ENCODE results near the gene RAD51B. TPM values are rescaled to one million over a fixed set of nuclear protein-coding genes. Genes with fewer than 3 reads are reported as not detected.
A peak's percentile ranks its signal among the peaks of the same experiment; 100 is the strongest.

The RAD51B gene
- total and polyA plus RNA-seq, 2 of the 13 experiments (the other 11 are each of a cell fraction or from before 2014, with no cell fraction given) = 7.0 to 9.5 TPM

GRCh38 chr14:68607081-68607866 lies 787.7 kb downstream of the RAD51B start (continued):
- peak; percentile 49; the same call in 1 of the 2 replicates for TF ChIP-seq HOMEZ (CRISPR knock-in tag; IDR thresholded peaks at IDR 0.05; ENCODE audit: low read depth)
- peak; percentile 23; the same call in 1 of the 2 replicates for TF ChIP-seq HIC2 (CRISPR knock-in tag; IDR thresholded peaks at IDR 0.05; ENCODE audit: low read depth)
- TF ChIP-seq RFX5 (IDR thresholded peaks at IDR 0.05; ENCODE audit: low read depth, low read length) = no peak
- peak; percentile 41; the same call in 1 of the 2 replicates for TF ChIP-seq PHF8 (CRISPR knock-in tag; IDR thresholded peaks at IDR 0.05)
- TF ChIP-seq ZBTB26 (CRISPR knock-in tag; IDR thresholded peaks at IDR 0.05; ENCODE audit: borderline replicate concordance) = no peak
- TF ChIP-seq ZNF616 (CRISPR knock-in tag; IDR thresholded peaks at IDR 0.05; ENCODE audit: low read depth) = no peak
- TF ChIP-seq ZNF615 (CRISPR knock-in tag; IDR thresholded peaks at IDR 0.05; ENCODE audit: borderline replicate concordance) = no peak
- TF ChIP-seq ZNF124 (CRISPR knock-in tag; IDR thresholded peaks at IDR 0.05) = no peak
- TF ChIP-seq ZFP82 (CRISPR knock-in tag; IDR thresholded peaks at IDR 0.05; ENCODE audit: borderline replicate concordance) = no peak
- peak; percentile 84 for TF ChIP-seq SALL1 (CRISPR knock-in tag; IDR thresholded peaks at IDR 0.05)
- TF ChIP-seq SNAPC5 (CRISPR knock-in tag; IDR thresholded peaks at IDR 0.05; ENCODE audit: borderline replicate concordance) = no peak
- TF ChIP-seq CSRNP2 (CRISPR knock-in tag; conservative IDR thresholded peaks at IDR 0.05; ENCODE audit: low read depth) = no peak
- no peak for TF ChIP-seq NR2F1 (CRISPR knock-in tag; IDR thresholded peaks at IDR 0.05)
- no peak for TF ChIP-seq ZBTB21 (CRISPR knock-in tag; IDR thresholded peaks at IDR 0.05)
- peak; percentile 72 for TF ChIP-seq MED8 (CRISPR knock-in tag; IDR thresholded peaks at IDR 0.05; ENCODE audit: insufficient replicate concordance)
- TF ChIP-seq ZMYM3 (CRISPR knock-in tag; IDR thresholded peaks at IDR 0.05) = peak; percentile 46; the same call in 1 of the 2 replicates
- no peak for TF ChIP-seq ZNF101 (CRISPR knock-in tag; IDR thresholded peaks at IDR 0.05; ENCODE audit: borderline replicate concordance, low read depth)
- no peak for TF ChIP-seq ZNF839 (CRISPR knock-in tag; IDR thresholded peaks at IDR 0.05; ENCODE audit: borderline replicate concordance)
- no peak; the same call in 1 of the 2 replicates for TF ChIP-seq RXRB (CRISPR knock-in tag; IDR thresholded peaks at IDR 0.05; ENCODE audit: borderline replicate concordance)
- no peak for TF ChIP-seq U2AF1 (optimal IDR thresholded peaks at IDR 0.05; ENCODE audit: low read depth, low read length)
- TF ChIP-seq MTF2 (CRISPR knock-in tag; IDR thresholded peaks at IDR 0.05; ENCODE audit: borderline replicate concordance) = no peak
- no peak for TF ChIP-seq ZNF367 (CRISPR knock-in tag; IDR thresholded peaks at IDR 0.05; ENCODE audit: borderline replicate concordance)
- TF ChIP-seq PLRG1 (conservative IDR thresholded peaks at IDR 0.05) = no peak
- no peak for TF ChIP-seq FLYWCH1 (CRISPR knock-in tag; IDR thresholded peaks at IDR 0.05)

Data from HepG2 (cell line).